NCI-H524 (cell line): Measurements from ENCODE around the gene NPY4R2.
A peak's percentile ranks its signal among the peaks of the same experiment; 100 is the strongest.
"Not testable (repeated sequence)": the region's sequence is repeated elsewhere in the genome, so short reads cannot be mapped to it uniquely, and the experiment has no call there.

ENCODE experiments used
- DNase-seq, 2 experiments: peaks; one replicate each; lab custom pipeline; 2025; lab: John Stamatoyannopoulos, UW

The NPY4R2 gene

GRCh38 chr10:47933462-47933861, 15.0 kb downstream of the NPY4R2 start:
- not testable (repeated sequence) for DNase-seq

- DNase-seq, result not testable (repeated sequence)
These were observed 18.3 kb downstream of the NPY4R2 start for GRCh38 chr10:47936772-47937228.

- not testable (repeated sequence) for DNase-seq
These were observed 19.2 kb downstream of the NPY4R2 start for GRCh38 chr10:47937634-47938033.

GRCh38 chr10:47940821-47941220, 22.4 kb downstream of the NPY4R2 start:
- not testable (repeated sequence) for DNase-seq

GRCh38 chr10:47941379-47941778, 22.9 kb downstream of the NPY4R2 start:
- DNase-seq, result not testable (repeated sequence)

GRCh38 chr10:47942351-47943019, 24.0 kb downstream of the NPY4R2 start:
- DNase-seq, result peak in 1 of 2 experiments; percentile 32

GRCh38 chr10:47943328-47943727, 24.9 kb downstream of the NPY4R2 start:
- DNase-seq, result not testable (repeated sequence)

- DNase-seq, result not testable (repeated sequence)
These were observed 29.0 kb downstream of the NPY4R2 start for GRCh38 chr10:47947424-47947823.

- not testable (repeated sequence) for DNase-seq
These were observed 38.7 kb downstream of the NPY4R2 start for GRCh38 chr10:47957158-47957557.

GRCh38 chr10:47959677-47960076, 41.2 kb downstream of the NPY4R2 start:
- not testable (repeated sequence) for DNase-seq

GRCh38 chr10:47960699-47961098, 42.2 kb downstream of the NPY4R2 start:
- not testable (repeated sequence) for DNase-seq

- DNase-seq, result not testable (repeated sequence)
These were observed 44.3 kb downstream of the NPY4R2 start for GRCh38 chr10:47962785-47963184.

GRCh38 chr10:47964280-47965063, 46.0 kb downstream of the NPY4R2 start:
- DNase-seq, result not testable (repeated sequence)

- DNase-seq, result not testable (repeated sequence)
These were observed 50.5 kb downstream of the NPY4R2 start for GRCh38 chr10:47968988-47969387.

- not testable (repeated sequence) for DNase-seq
These were observed 51.6 kb downstream of the NPY4R2 start for GRCh38 chr10:47970047-47970446.

- DNase-seq, result not testable (repeated sequence)
These were observed 53.1 kb downstream of the NPY4R2 start for GRCh38 chr10:47971598-47971997.

GRCh38 chr10:47972077-47972476, 53.6 kb downstream of the NPY4R2 start:
- not testable (repeated sequence) for DNase-seq
